Mesendoderm (in vitro differentiated cells): ENCODE results near the gene MCU.

Experiments used
- DNase-seq: peaks from one replicate; pipeline ENCODE4 v3.0.0; 2013
- H2AK5ac ChIP-seq: 2 replicates; pipeline ENCODE4 v1.6.1; 2013; ENCODE audit warnings: low read length, inconsistent platforms
- H2BK120ac ChIP-seq: 2 replicates; pipeline ENCODE4 v1.6.1; 2013; ENCODE audit warnings: low read depth, mild to moderate bottlenecking, low read length, moderate library complexity, mixed read lengths
- H2BK15ac ChIP-seq: replicated peaks from 2 replicates; pipeline ENCODE4 v1.6.1; 2013; ENCODE audit warnings: low read depth, mild to moderate bottlenecking, moderate library complexity
- H2BK5ac ChIP-seq: 2 replicates; pipeline ENCODE4 v1.6.1; 2013; ENCODE audit warnings: low read length, inconsistent platforms
- H3K18ac ChIP-seq: 2 replicates; pipeline ENCODE4 v1.6.1; 2013; ENCODE audit warnings: mild to moderate bottlenecking, low read length, mixed read lengths
- H3K23ac ChIP-seq: one replicate; pipeline ENCODE4 v1.6.1; 2013; ENCODE audit warnings: low read length
- H3K27ac ChIP-seq: 2 replicates; pipeline ENCODE4 v1.5.1; 2013; ENCODE audit warnings: low read depth, mild to moderate bottlenecking, inconsistent platforms, low read length, moderate library complexity
- H3K27me3 ChIP-seq: 2 replicates; pipeline ENCODE4 v1.6.1; 2013; ENCODE audit warnings: low read length, control low read depth, mild to moderate bottlenecking, inconsistent platforms; ENCODE audit not compliant: insufficient read depth, poor library complexity
- H3K36me3 ChIP-seq: 2 replicates; pipeline ENCODE4 v1.6.1; 2013; ENCODE audit warnings: low read length, inconsistent platforms; ENCODE audit not compliant: control insufficient read depth, insufficient read depth
- H3K4ac ChIP-seq: one replicate; pipeline ENCODE4 v1.6.1; 2013; ENCODE audit warnings: low read depth, mild to moderate bottlenecking, low read length, moderate library complexity
- H3K4me1 ChIP-seq: 2 replicates; pipeline ENCODE4 v1.6.1; 2013; ENCODE audit warnings: low read depth, low read length, inconsistent platforms; ENCODE audit not compliant: control insufficient read depth
- H3K4me2 ChIP-seq: 2 replicates; pipeline ENCODE4 v1.6.1; 2013; ENCODE audit warnings: low read length
- H3K4me3 ChIP-seq: 2 replicates; pipeline ENCODE4 v1.5.1; 2013; ENCODE audit warnings: mild to moderate bottlenecking, low read length
- H3K56ac ChIP-seq: one replicate; pipeline ENCODE4 v1.6.1; 2013; ENCODE audit warnings: low read length
- H3K79me1 ChIP-seq: 2 replicates; pipeline ENCODE4 v1.6.1; 2013; ENCODE audit warnings: low read length, inconsistent platforms
- H3K79me2 ChIP-seq: 2 replicates; pipeline ENCODE4 v1.6.1; 2013; ENCODE audit warnings: mild to moderate bottlenecking, low read length; ENCODE audit not compliant: control insufficient read depth, insufficient read depth
- H3K9ac ChIP-seq: 2 replicates; pipeline ENCODE4 v1.6.1; 2013; ENCODE audit warnings: low read length, inconsistent platforms
- H4K5ac ChIP-seq: one replicate; pipeline ENCODE4 v1.6.1; 2013; ENCODE audit warnings: low read length
- H4K8ac ChIP-seq: one replicate; pipeline ENCODE4 v1.6.1; 2013; ENCODE audit warnings: low read depth, mild to moderate bottlenecking, control low read depth, low read length, moderate library complexity
- WGBS: extraction: QIAGEN DNeasy Blood & Tissue Kit; methylation state at CpG from one replicate; pipeline ENCODE4 v1.1.7; 2013; ENCODE audit warnings: low lambda C conversion rate, missing lambda C conversion rate; ENCODE audit not compliant: insufficient coverage; ENCODE audit errors: extremely low coverage; 5-methylcytosine and 5-hydroxymethylcytosine counted together

MCU gene

GRCh38 chr10:72890086-72890485, 198.1 kb downstream of the MCU start:
- H3K79me1 ChIP-seq, result no peaks in the 10 kb centered on the region
- no peak overlapping the region for H2BK15ac ChIP-seq
- H3K4me2 ChIP-seq, result no peak overlapping the region
- no peak overlapping the region for H3K9ac ChIP-seq
- no peak for DNase-seq
- H3K56ac ChIP-seq, result no peak overlapping the region
- no peak overlapping the region for H3K23ac ChIP-seq
- H2BK5ac ChIP-seq, result no peak overlapping the region
- no CpG with 5 or more reads among the region's 2 CpGs for WGBS
- no peak overlapping the region for H3K4me3 ChIP-seq
- H3K27me3 ChIP-seq, result no peaks in the 10 kb centered on the region
- no peaks in the 10 kb centered on the region for H3K4me1 ChIP-seq
- H2AK5ac ChIP-seq, result no peak overlapping the region
- no peak overlapping the region for H3K4ac ChIP-seq
- H4K8ac ChIP-seq, result no peak overlapping the region
- no peak overlapping the region for H3K18ac ChIP-seq
- H4K5ac ChIP-seq, result no peak overlapping the region
- no peaks in the 10 kb centered on the region for H3K36me3 ChIP-seq
- H3K79me2 ChIP-seq, result no peaks in the 10 kb centered on the region
- H3K27ac ChIP-seq, result no peak overlapping the region
- H2BK120ac ChIP-seq, result no peak overlapping the region

- H3K27me3 ChIP-seq, result no peaks in the 10 kb centered on the region
- no peak within 1 kb of the TSS for H2BK15ac ChIP-seq
- H4K5ac ChIP-seq, result no peak within 1 kb of the TSS
- H3K36me3 ChIP-seq, result no peaks in the 10 kb centered on the region
- H3K4ac ChIP-seq, result no peak within 1 kb of the TSS
- H3K56ac ChIP-seq, result no peak within 1 kb of the TSS
- WGBS, result no CpG with 5 or more reads among the region's 4 CpGs
- H3K4me1 ChIP-seq, result no peaks in the 10 kb centered on the region
- H4K8ac ChIP-seq, result no peak within 1 kb of the TSS
- no peaks in the 10 kb centered on the region for H3K79me2 ChIP-seq
- H3K27ac ChIP-seq, result no peak within 1 kb of the TSS
- no peak within 1 kb of the TSS for H3K4me2 ChIP-seq
- DNase-seq, result no peak
- no peak within 1 kb of the TSS for H3K18ac ChIP-seq
- no peak within 1 kb of the TSS for H2BK120ac ChIP-seq
- no peak within 1 kb of the TSS for H2BK5ac ChIP-seq
- no peak within 1 kb of the TSS for H3K23ac ChIP-seq
- no peaks in the 10 kb centered on the region for H3K79me1 ChIP-seq
- no peak within 1 kb of the TSS for H2AK5ac ChIP-seq
- no peak within 1 kb of the TSS for H3K4me3 ChIP-seq
- H3K9ac ChIP-seq, result no peak within 1 kb of the TSS
These were observed 201.3 kb downstream of the MCU start, which contains the start of gene OIT3 for GRCh38 chr10:72893136-72893798. OIT3 (plus strand) TSS chr10:72893739; CDS start chr10:72893799, 60 bp downstream.

- no peaks in the 10 kb centered on the region for H3K27me3 ChIP-seq
- H2AK5ac ChIP-seq, result no peak overlapping the region
- H3K23ac ChIP-seq, result no peak overlapping the region
- no peak overlapping the region for H3K4me2 ChIP-seq
- H3K36me3 ChIP-seq, result no peaks in the 10 kb centered on the region
- H2BK5ac ChIP-seq, result no peak overlapping the region
- no peak overlapping the region for H3K4ac ChIP-seq
- H3K9ac ChIP-seq, result no peak overlapping the region
- no peak overlapping the region for H4K5ac ChIP-seq
- no peak overlapping the region for H2BK120ac ChIP-seq
- H3K56ac ChIP-seq, result no peak overlapping the region
- H3K4me3 ChIP-seq, result no peak overlapping the region
- H3K4me1 ChIP-seq, result no peaks in the 10 kb centered on the region
- no peak for DNase-seq
- H3K79me1 ChIP-seq, result no peaks in the 10 kb centered on the region
- no peak overlapping the region for H3K27ac ChIP-seq
- 100% methylated on average over 1 of the region's 11 CpGs for WGBS
- no peaks in the 10 kb centered on the region for H3K79me2 ChIP-seq
- no peak overlapping the region for H4K8ac ChIP-seq
- H2BK15ac ChIP-seq, result no peak overlapping the region
- no peak overlapping the region for H3K18ac ChIP-seq
These were observed 203.4 kb downstream of the MCU start for GRCh38 chr10:72895236-72895850.

- no peak overlapping the region for H3K56ac ChIP-seq
- H2AK5ac ChIP-seq, result no peak overlapping the region
- no peak overlapping the region for H2BK15ac ChIP-seq
- no peaks in the 10 kb centered on the region for H3K4me1 ChIP-seq
- H3K36me3 ChIP-seq, result no peaks in the 10 kb centered on the region
- no peak overlapping the region for H4K5ac ChIP-seq
- no peak overlapping the region for H3K4me3 ChIP-seq
- no peak overlapping the region for H3K4ac ChIP-seq
- H2BK5ac ChIP-seq, result no peak overlapping the region
- no peak overlapping the region for H3K18ac ChIP-seq
- no peak overlapping the region for H3K23ac ChIP-seq
- H3K79me1 ChIP-seq, result no peaks in the 10 kb centered on the region
- no peak overlapping the region for H4K8ac ChIP-seq
- H2BK120ac ChIP-seq, result no peak overlapping the region
- no CpG with 5 or more reads among the region's 10 CpGs for WGBS
- no peak overlapping the region for H3K27ac ChIP-seq
- H3K4me2 ChIP-seq, result no peak overlapping the region
- H3K9ac ChIP-seq, result no peak overlapping the region
- no peaks in the 10 kb centered on the region for H3K27me3 ChIP-seq
- no peaks in the 10 kb centered on the region for H3K79me2 ChIP-seq
- no peak for DNase-seq
These were observed 206.7 kb downstream of the MCU start for GRCh38 chr10:72898616-72899015.

GRCh38 chr10:72899545-72899944, 207.6 kb downstream of the MCU start:
- Histone ChIP-seq H3K4me1 (no peaks in the 10 kb centered on the region), H2AK5ac (no peak overlapping the region), H2BK15ac (no peak overlapping the region), H3K36me3 (no peaks in the 10 kb centered on the region), H3K9ac (no peak overlapping the region), H3K27me3 (no peaks in the 10 kb centered on the region), H2BK5ac (no peak overlapping the region), H2BK120ac (no peak overlapping the region), H3K4ac (no peak overlapping the region), H3K79me1 (no peaks in the 10 kb centered on the region), H3K4me3 (no peak overlapping the region), H3K18ac (no peak overlapping the region), H3K79me2 (no peaks in the 10 kb centered on the region), H4K5ac (no peak overlapping the region), H3K27ac (no peak overlapping the region), H3K56ac (no peak overlapping the region), H3K4me2 (no peak overlapping the region), H3K23ac (no peak overlapping the region), H4K8ac (no peak overlapping the region)
- DNase-seq, result no peak
- no CpG with 5 or more reads among the region's 1 CpG for WGBS
